HG03025 (cell line): ENCODE measurements around the gene RREB1.

Source experiments
- ATAC-seq: cut with Tn5 transposase; IDR thresholded peaks from one replicate; pipeline ENCODE4 v1.9.1; 2021; ENCODE audit warnings: mild to moderate bottlenecking, moderate library complexity; ENCODE audit not compliant: unreplicated experiment, low FRiP score

Gene RREB1

GRCh38 chr6:7088076-7088742 lies 19.6 kb upstream of the RREB1 start:
- ATAC-seq = no peak

- ATAC-seq = no peak
These were observed 8.8 kb upstream of the RREB1 start for GRCh38 chr6:7098993-7099392.

GRCh38 chr6:7100072-7100752 lies 7.5 kb upstream of the RREB1 start:
- ATAC-seq = no peak

- no peak for ATAC-seq
These were observed 7.0 kb upstream of the RREB1 start for GRCh38 chr6:7100753-7101081.

GRCh38 chr6:7101290-7101689 lies 6.5 kb upstream of the RREB1 start:
- no peak for ATAC-seq

- ATAC-seq = no peak
These were observed 3.0 kb upstream of the RREB1 start for GRCh38 chr6:7104752-7105151.

GRCh38 chr6:7106215-7106751 lies 1.5 kb upstream of the RREB1 start:
- ATAC-seq = no peak

- ATAC-seq = peak; percentile 33
These were observed 796 bp upstream of the RREB1 start for GRCh38 chr6:7106752-7107577.

- ATAC-seq = no peak
These were observed 619 bp downstream of the RREB1 start for GRCh38 chr6:7108196-7108963.

GRCh38 chr6:7108964-7109836 lies 1.4 kb downstream of the RREB1 start:
- ATAC-seq = no peak

GRCh38 chr6:7110092-7110792 lies 2.5 kb downstream of the RREB1 start:
- ATAC-seq = no peak

GRCh38 chr6:7111095-7111690 lies 3.4 kb downstream of the RREB1 start:
- no peak for ATAC-seq

GRCh38 chr6:7112171-7112570 lies 4.4 kb downstream of the RREB1 start:
- ATAC-seq = no peak

- ATAC-seq = no peak
These were observed 5.1 kb downstream of the RREB1 start for GRCh38 chr6:7112741-7113313.

GRCh38 chr6:7114744-7115458 lies 7.1 kb downstream of the RREB1 start:
- ATAC-seq = no peak

GRCh38 chr6:7115543-7116231 lies 7.9 kb downstream of the RREB1 start:
- ATAC-seq = no peak

- ATAC-seq = no peak
These were observed 11.6 kb downstream of the RREB1 start for GRCh38 chr6:7119272-7119801.
